ENCODE data around the gene FAT1.

The FAT1 gene

GRCh38 chr4:186754976-186755375 is 31.3 kb upstream of the FAT1 start:
- DNase-seq: no peak

DNA sequence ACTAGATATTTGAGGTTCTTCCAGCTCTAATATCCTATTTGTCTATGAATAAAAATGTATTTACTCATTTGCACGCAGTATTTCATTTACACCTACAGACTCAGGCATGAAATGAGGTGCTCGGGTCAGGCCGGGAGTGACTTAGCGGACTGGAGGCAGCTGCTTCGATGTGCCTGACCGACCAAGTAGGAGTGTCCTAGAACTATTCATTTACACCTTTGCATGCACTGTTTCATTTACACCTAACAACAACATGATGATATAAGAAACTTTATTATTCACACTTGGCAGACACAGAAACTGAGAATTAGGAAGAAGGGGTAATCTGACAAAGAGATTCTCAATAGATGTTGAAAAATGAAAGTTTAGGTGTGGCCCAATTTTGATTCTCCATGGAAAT is 28.7 kb upstream of the FAT1 start:
- no peak for DNase-seq

GRCh38 chr4:186749611-186750281 is 26.1 kb upstream of the FAT1 start:
- no peak for DNase-seq

DNA sequence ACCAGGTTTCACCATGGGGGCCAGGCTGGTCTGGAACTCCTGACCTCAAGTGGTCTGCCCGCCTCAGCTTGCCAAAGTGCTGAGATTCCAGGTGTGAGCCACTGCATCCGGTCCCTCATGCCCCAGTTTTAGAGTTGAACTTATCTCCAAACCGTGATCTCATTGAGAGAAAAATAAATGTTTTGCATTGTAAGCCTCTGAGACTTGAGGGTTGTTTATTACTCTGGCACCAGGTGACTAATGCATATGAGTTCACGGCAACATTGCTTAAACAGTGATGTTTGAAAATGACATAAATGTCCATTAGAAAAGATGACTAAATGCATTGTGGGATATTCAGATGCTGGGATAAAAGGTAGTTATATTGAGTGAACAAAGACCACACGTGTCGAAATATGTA is 22.9 kb upstream of the FAT1 start:
- no peak for DNase-seq

DNA sequence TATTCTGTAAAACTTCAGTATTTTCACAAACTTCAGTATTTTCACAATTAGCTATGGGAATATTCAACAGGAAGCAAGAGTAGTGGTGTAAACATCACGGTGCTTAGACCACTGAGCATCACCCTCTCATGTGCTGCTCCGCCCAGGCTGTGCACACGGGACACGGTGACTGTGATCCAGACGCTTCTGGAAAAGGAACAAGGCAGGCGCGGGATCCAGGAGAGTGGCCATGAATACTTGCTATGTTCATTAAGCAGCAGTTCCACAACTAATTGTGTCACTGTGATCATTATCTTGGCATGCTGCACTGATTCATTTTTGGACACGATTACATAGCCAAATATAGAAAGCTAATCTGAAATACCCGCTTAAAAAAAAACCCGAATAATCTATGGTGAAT is 19.6 kb upstream of the FAT1 start:
- DNase-seq: no peak

- DNase-seq: no peak
Measured at GRCh38 chr4:186740822-186741221, 17.2 kb upstream of the FAT1 start.

- no peak for DNase-seq
Measured at GRCh38 chr4:186739802-186740434, 16.3 kb upstream of the FAT1 start.

DNA sequence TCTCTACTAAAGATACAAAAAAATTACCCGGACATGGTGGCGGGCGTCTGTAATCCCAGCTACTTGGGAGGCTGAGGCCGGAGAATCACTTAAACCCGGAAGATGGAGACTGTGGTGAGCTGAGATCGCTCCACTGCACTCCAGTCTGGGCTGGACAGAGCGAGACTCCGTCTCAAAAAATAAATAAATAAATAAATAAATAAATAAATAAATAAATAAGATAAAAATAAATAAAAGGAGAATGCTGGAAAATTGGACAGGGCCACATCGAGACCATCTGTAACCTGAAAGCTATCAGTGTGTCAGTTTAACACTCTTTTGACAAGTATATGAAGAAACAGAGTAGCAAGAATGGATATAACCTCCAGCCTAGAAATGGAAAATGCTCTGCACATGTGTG is 15.7 kb upstream of the FAT1 start:
- DNase-seq: no peak

- DNase-seq: no peak
Measured at GRCh38 chr4:186738421-186738820, 14.8 kb upstream of the FAT1 start.

GRCh38 chr4:186737427-186737826 is 13.8 kb upstream of the FAT1 start:
- no peak for DNase-seq

GRCh38 chr4:186736466-186736865 is 12.8 kb upstream of the FAT1 start:
- DNase-seq: no peak

- DNase-seq: no peak
Measured at GRCh38 chr4:186734251-186734650, 10.6 kb upstream of the FAT1 start.

GRCh38 chr4:186733778-186734177 is 10.1 kb upstream of the FAT1 start:
- no peak for DNase-seq

DNA sequence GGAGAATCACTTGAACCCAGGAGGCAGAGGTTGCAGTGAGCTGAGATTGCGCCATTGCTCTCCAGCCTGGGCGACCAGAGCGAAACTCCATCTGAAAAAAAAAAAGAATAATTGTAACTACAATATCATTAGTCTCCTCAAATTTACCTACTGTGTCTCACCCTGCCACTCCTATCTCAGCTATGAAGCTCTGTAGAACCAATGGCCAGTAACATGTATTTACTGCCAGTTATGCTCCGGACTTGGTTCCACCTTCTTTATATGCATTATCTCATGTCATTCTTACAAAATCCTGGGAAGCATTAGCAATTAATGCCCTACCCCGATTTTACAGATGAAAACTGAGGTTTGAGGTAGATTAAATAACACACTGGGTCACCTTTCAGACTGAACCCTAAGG is 7.0 kb upstream of the FAT1 start:
- no peak for DNase-seq

- DNase-seq: no peak
Measured at GRCh38 chr4:186729856-186730255, 6.2 kb upstream of the FAT1 start.

GRCh38 chr4:186728631-186729271 is 5.1 kb upstream of the FAT1 start:
- DNase-seq: no peak

DNA sequence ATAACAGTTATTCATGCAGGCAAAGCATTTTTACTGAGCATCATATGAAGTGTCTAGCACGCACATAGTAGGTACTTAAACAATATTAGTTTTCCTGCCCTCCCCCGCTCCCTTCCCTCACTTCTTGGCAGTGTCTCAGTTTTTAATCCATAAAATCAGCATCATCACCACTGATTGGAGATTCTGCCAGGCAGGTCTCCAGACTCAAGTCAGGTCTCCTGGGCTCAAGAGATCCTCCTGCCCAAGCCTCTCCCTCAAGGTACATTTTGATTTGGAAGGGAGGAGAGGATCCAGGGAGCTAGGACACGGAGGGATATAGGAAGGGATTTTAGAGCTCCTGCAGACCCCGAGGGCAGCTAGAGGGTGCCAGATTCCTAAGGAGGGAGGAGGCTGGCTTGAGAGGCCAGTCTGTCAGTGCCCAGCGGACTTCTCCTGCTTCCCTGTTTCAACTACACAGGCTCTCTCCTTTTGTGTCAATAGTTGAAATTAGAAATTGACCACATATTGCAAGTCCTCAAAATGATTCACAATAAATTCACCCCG is 4.4 kb upstream of the FAT1 start:
- DNase-seq: no peak

DNA sequence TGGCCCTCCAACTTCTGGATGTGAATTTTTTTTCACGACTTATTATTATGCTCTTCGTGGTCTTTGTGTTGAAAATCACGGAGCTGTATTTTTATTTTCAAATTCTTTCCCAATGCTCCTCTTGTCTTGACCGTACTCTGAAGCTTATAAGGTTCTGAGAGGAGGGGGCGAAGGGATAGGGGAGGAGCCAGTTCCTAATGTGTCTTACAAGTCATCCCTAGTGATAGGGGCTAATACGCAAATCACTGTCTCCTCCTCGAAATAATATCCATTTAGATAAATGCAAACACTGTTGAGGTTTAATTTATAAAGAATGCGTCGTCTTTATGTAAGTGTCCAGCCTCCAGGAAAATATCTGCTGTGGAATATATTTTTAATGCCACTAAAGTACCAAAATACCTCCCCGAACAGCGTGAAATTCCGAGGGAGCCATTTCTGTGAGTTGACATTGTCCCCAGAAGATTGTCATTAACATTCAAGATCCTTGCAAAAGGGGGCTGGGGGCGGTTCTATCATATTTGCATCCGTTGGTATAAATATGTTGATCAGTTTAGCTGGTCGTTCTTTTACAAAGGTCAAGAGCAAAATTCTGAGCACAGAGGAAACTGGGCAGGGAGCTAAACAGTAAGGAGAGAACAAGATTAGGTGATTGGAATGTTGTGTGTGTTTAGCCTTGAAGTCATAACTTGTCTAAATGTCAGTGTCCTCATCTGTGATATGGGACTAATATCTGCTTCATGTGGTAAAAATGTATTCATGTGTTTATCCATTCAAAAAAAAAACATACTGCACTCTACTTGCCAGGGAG is 3.7 kb upstream of the FAT1 start:
- DNase-seq: no peak

DNA sequence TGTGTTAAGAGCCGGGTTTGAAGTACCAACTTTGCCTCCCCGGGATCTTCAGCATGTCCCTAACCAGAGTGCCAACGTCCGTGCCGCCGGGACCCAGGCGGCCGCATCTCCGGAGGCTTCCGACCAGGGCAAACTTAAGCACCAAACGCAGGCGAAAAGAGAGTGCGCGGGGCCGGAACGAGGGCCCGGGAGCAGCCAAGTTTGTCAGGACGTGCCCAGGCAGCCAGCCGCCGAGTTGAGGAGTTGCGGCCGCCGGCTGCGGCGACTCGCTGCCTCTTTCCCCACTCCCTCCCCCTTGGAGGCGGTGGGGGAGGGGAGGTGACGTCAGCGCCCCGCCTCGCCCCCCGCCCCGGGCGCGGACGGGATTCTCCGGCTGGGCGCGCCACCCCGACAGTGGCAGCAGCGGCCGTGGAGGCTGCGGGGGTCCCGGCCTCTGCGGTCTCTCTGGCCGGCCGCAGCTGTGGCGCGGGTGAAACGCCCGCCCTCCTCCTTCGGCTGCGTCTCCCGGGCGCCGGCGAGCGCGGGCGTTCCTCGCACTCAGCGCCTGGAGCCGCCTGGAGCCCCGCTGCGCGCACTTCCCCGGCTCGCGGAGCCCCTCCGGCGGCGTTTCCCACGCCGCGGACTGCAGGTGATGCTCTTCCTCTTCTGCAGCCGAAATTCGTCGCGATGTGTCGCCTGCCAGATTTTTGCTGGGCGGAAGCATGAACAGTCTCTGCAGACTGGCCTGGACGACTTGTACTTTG is 2.9 kb upstream of the FAT1 start:
- no peak for DNase-seq

- no peak for DNase-seq
Measured at GRCh38 chr4:186725469-186726425, 2.1 kb upstream of the FAT1 start.

GRCh38 chr4:186724864-186725468 is 1.3 kb upstream of the FAT1 start:
- DNase-seq: no peak

All from COR-L47 (cell line).